Hematopoietic multipotent progenitor cell treated with erythropoietin and hydrocortisone succinate and interleukin-3 and kit ligand, for 6 days (in vitro differentiated cells): ENCODE results near the gene CAMTA1.

Experiments used
- DNase-seq: peaks from one replicate; pipeline ENCODE4 v3.0.0-alpha.2; 2015

CAMTA1 gene

DNA sequence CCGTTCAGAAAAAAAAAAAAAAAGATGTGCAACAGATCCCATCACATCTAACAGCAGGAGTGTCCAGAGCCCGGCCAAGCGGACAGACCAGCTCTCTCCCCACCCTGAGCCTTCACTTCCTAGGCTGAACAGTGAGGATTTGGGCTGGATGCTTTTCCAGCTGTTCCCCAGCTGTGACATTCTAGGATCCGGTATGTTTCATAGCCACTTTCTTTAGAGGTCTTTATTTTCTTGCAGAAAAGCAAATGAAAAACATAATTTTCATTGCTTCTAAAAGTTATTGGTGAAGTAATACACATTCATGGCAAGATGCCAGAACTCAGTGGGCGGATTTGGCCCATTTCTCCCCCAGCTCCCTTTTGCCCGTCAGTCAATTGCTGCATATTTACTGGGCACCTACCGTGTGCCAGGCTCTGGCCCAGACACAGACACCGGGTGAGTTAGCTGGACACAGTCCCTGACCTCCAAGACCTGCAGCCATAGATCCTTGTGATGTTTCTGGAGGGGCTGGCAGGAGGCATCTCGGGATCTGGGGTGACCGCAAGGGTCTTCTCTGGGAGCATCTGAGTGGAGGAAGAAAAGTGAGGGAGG lies 772.1 kb downstream of the CAMTA1 start:
- no peak for DNase-seq

DNA sequence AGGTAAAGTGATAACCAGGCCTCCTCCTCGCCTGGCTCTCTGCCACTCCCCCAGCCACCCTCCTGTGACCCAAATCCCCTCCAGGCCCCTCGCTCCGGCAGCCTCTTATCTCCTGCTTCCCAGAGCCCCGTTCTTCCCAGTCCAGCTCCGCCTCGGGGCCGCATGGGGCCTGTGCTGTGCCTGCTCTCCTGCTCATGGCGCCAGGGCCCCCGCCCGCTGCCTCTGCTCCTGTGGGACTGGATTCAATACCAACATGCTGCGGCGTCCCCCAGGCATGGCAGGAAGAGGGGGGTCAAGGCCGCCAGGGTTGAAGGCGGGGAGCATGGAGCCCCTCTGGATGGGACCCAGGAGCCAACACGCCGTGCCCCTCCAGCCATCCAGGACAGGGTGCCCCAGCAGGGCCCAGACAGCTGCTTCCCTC lies 772.8 kb downstream of the CAMTA1 start:
- DNase-seq, result no peak

DNA sequence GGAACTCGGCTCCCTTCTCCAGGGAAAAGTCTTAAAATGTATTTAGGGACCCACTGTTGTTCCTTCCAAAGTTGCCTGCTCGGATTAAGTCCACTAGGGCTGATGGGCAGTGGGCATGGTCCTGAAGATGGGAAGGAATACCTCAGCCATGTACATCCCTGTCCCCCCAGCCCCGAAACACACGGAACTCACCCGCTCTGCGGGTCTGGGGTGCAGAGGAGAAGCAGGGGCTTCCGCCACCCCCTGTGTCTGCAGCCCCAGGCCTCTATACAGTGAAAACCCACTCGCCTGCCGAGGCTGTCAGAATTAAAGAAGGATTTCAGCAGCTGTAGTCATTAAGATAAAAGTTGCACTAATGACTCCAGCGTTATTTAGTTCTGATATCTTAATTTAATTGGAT lies 773.2 kb downstream of the CAMTA1 start:
- no peak for DNase-seq

DNA sequence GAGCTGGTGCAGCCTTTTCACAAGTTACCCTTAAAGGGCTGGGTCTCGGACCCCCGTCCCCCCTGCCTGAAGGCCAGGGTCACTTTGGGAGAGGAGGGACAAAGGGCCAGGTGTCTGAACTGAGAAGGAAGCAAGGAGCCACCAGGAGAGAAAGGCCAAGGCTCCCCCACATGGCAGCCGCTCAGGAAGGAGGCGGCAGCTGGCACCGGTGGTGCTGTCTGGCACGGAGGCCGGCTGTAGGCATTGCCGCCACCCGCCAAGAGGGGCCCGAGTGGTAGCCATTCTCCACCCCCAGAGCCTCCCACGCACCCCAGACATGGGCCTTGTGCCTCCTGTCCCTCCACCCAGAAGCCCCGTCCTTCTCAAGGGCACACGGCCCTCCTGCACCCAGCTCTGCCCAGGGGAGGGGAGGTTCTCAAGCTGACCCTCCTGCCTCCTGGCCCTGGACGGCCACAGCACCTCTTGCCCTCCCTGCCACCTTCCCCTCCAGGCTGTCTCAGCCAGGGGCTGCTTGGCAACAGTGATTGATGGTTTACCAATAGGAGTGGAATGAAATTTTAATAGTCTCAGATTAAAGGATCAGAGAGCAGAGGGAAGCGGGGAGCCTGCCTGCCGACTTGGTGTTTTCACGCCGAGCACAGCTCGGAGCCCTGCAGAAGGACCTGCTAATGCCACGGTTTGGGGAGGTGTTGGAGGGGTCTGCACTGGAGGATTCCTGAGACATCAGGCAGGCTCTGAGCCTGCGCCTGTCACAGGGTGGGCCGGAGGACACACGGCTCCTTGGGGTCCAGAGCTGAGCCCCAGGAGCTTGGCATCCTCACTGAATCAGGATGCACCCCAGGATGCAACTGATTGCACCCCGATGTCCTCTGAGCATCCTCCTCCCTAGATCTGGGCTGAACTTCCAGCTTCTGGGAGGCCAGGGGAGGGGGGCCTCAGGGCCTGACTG lies 773.9 kb downstream of the CAMTA1 start:
- no peak for DNase-seq

DNA sequence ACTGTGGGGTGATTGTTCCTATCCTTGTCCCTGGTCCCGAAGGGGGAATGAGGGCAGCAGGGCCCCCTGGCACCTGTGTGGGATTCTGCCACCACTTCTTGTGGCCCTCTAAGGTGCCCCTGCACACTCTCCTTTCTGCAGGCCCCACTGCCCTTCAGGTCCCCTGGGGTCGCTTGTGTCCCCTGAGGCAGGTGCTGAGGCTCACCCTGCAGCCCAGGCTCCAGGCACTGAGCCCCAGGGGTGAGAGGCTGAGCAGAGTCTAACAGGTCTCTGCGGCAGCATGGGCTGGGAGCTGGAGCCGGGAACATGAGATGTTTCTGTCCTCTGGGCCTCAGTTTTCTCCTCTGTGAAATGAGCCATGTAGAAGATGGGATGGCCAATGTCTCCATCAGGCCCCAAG lies 774.9 kb downstream of the CAMTA1 start:
- no peak for DNase-seq

DNA sequence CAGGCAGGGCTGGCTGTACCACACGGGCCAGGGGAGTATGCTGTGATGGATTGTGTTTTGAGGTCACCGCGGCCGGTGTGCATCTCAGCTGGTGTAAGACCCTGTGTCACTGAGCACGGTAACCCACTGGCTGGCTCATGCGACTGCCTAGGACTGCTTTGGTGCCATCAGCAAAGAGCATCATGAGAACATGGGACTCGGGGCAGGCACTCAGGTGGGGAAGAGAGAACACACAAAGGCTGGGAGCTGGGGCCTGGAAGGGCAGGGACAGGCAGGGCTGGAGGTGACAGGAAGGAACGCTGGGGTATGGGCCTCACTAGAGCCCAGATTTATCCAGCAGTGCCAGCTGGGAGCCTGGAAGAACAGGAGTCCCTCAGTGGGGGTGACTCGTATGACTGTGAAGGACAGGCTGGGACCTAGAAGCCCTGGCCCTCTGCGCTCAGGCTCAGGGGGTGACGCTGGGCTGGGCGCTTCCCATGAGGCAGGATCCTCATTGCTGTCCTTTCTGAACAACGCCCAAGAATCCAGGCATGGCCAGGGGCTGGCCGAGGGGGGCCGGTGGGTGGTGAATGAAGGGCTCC lies 775.4 kb downstream of the CAMTA1 start:
- no peak for DNase-seq

DNA sequence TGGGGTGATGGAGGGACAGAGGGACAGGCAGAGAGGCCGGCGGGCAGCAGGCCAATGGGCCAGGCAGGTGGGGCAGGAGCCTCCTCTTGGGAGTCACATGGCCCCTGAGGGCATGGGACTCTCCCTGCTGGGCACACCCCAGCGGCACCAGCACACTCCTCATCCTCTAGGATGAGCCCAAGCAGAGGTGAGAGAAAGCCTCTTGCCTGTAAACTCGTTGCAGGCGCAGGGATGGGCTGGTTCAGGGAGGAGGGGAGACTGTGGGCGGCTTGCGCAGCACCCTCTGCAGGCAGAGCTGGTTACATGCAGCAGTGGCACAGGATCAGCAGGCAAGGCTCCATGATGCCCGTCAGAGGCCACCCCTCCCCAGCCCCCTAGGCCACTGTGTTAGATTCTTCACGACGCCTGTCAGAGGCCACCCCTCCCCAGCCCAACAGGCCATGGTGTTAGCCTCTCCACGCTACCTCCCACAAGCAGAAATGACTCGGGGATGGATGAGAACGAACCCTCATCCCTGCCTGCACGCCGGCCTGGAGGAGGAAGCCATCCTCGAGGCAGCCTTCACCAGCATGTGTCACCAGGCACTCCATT lies 776.2 kb downstream of the CAMTA1 start:
- peak; percentile 50 for DNase-seq

DNA sequence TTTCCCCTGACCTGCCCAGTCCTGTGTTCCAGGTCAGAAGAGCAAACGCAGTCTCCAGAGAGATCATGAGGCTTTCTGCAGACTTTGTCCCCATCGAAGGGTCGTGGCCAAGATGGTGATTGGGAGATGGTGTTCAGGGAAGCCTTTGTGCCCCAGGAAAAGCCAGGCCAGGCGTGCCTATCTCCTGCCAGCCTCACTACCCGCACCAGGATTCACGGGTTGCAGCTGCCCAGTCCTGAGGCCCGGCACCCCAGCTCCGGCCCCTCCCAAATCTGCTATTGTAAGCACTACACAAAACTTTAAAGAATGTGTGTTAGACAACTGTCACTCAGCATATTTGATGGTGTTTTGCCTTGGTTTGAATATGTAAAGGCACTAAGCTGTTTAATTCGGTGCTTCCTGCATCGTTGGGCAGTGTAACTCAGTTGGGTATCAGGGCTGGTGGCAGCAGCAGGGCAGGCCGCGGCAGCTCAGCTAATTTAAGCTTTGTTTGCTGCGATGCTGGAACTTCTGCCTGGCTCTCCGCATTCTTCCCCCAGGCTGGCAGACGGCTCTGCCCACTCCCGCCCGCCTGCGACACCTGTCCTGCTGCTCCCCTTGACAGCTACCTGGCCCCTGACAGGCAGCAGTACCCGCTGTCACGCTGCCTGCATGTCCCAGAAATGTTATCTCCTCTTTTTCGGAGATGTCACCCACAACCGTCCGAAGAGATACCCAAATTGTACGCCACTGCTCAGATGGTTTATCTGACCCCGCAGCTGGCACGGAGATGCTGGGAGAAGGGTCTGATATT lies 776.9 kb downstream of the CAMTA1 start:
- DNase-seq, result no peak

DNA sequence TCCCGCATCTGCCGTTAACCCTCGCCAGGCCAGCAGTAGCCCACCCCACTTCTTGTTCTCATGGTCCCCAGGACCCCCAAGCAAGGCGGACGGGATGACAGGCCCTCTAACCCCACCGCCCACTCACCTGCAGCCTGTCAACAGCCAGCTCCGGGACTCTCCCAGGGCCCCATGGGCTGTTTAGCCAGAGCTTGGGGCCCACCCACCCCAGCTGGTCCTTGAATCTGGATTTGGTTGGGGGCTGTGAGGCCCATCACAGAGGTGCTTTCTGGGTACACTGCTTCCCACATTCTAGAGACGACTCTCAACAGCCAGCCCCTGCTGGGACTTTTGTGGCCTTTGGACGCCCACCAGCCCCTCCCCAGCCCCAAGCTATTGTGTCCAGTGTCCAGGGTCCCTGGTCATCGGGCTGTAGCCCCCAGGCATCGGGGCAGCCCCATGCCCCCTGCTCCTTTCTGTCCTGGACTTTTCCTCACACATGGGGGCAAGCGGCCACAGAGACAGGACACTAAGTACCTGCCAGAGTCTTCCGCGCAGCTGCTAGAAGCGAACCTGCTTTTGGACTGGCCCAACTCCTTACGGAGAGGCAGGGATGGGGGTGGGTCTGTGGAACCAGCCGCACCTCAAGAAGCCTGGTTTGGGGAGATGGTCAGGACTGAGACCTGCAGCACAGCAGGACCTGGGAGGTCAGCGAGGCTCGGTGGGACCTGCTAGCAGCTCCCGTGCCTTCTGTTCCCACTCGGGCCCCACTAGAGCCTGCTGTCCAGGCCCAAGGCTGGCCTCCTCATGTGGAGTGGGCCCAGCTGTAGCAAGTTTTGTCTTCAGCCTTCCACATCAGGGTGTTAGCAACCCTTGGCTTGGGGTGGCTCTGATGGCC lies 777.7 kb downstream of the CAMTA1 start:
- no peak for DNase-seq

DNA sequence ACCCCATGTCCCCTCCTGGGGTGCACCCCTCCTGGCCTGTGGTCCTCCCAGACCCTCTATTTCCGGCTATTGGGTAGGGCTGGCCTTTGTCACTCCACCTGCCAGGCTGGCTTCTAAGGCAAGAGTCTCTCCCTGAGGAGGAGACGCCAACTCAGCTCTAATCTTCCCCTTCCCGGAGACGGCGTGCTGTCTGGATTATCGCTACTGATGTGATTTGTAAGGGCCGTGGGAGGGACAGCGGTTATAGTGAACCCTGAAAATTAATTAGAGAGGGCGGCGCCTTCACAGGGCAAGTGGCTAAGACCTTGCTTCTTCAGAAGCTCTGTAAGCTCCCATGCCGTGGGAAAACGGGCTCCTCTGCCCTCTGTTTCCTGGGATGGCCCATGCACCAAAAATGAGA lies 778.9 kb downstream of the CAMTA1 start:
- no peak for DNase-seq

DNA sequence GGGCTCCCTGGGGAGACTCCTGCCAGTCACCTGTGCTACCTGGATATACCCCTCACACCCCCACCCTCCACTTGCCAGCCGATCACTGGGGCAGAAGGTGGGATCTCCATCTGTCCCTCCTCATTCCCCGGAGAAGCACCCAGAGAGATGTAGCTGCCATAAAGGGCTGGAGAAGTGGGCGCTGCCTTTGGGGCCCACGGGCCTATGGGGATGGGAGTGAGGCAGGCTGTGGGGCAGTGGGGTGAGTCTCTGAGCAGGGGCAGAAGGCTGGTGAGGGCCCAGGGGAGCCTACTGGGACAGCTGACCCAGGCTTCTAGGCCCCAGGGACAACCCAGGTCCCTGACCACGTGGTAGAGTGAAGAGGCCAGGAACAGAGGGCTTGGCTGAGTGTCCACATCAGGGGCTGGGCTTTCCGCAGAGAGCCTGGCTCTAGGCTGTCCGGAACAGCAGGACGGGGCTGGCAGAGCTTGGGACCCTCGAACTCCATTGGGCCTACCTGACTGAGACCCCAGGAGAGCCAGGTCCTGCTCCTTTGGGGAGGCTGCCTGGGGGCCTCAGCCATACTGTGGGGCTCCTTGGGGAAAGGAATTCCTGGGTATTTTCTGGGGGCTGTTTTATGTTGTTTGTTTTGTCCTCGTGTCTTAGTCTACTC lies 780.0 kb downstream of the CAMTA1 start:
- no peak for DNase-seq

DNA sequence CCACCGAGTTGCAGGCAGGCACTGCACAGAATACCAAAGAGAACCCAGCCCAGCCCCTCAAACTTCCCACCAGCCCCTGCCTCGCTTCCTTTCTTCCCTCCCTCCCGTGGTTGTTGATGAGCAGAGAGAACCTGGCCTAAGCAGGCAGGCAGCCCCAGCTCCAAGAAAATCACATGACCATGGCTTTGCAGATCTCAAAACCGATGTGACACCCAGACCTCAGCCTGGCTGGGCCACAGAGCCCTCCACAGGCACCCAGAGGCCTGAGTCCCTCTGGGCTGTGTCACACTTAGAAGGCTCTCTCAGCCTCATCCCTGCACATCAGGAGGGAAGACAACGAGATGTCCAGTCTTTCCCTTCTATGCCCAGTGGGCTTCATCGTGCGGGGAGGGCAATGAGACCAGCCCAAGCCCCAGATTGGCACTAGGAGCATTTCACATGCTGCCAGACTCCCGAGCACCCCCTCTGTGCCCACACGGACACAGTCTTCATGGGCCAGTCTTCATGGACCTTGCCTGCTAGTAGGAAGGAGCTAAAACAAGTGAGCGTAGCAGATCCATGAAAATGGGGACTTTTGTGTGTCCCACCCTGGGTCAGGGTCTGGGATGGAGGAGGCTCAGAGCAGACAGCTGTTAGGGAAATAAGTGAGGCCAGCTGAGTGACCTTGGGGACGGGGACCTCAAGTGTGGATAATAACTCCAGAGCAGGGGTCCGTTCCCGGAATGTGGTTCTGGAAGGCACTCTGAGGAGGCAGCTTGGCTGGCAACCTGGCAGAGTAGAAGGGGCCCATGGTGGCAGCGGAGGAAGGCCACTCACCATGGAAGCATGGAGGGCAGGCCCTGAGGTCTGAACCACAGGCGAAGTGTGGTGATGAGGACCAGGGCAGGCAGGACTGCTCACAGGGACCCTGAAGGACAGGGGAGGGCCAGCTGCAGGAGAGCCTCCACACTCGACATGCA lies 781.4 kb downstream of the CAMTA1 start:
- DNase-seq, result no peak

DNA sequence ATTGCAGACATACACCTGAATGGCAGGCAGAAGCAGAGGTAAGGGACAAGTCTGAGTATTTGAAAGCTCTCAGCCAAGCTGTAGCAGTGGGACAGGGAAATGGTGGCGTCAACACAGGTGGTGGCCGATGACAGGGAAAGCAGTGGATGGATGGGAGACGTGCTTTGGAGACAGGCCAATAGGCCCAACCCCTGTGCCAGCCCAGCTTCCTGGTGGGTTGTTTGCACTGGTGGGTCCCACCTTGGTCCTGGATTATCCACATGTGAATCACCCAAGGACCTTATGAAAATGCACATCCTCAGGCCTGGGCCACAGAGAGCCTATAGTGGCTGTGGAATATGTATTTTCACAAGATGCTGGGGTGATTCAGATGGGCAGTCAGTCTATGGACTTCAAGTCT lies 782.1 kb downstream of the CAMTA1 start:
- DNase-seq, result no peak

DNA sequence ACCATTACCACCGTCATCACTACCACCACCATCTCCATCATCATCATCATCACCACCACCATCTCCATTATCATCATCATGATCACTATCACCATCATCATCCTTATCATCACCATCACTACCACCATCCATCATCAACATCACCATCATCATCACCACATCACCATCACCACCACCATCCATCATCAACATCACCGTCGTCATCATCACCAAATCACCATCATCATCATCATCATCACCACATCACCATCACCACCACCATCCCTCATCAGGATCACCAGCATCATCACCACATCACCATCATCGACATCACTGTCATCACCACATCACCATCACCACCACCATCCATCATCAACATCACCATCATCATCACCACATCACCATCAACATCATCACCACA lies 782.8 kb downstream of the CAMTA1 start:
- DNase-seq, result no peak

DNA sequence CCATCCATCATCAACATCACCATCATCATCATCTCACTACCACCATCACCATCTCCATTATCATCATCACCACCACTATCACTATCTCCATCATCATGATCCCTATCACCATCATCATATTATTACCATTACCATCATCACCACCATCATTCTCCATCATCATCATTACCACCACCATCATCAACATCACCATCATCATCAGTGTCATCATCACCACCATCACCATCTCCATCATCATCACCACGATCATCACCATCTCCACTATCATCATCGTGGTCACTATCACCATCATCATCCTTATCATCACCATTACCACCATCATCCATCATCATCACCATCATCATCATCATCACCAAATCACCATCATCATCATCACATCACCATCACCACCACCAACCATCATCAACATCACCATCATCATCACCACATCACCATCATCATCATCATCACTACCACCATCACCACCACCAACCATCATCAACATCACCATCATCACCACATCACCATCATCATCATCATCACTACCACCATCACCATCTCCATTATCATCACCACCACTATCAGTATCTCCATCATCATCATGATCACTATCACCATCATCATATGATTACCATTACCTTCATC lies 783.8 kb downstream of the CAMTA1 start:
- no peak for DNase-seq

DNA sequence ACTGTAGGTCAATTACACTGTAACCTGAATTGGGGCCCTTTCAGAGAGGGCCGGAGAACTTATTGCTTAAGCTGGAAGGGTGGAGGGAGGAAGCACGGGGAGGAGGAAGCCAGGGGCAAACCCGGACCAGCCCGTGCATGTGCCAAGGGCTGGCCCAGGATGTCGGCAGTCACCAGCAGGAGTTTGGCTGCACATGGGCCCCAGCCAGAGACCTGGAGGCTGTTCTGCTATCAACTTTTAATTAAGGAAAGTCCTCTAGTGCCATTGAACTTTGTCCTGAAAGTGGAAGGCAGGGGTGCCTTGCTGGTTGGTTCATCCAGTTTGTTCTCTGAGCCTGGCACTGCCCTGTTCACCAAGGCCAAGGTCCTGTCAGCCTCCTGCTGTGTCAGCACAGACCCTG lies 785.1 kb downstream of the CAMTA1 start:
- no peak for DNase-seq

DNA sequence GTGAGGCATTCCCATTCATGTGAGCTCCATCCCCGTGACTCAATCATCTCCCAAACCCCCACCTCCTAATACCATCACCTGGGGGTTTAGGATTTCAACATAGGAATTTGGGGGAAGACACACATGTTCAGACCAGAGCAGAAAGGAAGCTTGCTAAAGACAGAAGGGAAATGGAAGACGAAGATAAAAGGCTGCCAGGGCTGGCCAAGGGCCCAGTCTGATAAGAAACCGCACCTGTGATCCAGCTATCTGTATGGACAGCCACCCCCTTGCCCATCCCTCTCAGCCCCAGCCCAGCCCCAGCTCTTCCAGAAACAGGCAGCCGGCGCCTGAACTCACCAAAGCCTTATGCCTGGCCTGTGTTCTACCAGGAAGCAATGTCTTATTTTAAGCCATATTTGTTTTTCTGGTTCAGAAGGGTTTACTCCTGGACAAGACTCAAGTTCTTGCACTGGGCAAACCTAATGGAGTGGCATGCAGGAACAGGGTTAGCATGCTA lies 787.4 kb downstream of the CAMTA1 start:
- DNase-seq, result peak; percentile 88

DNA sequence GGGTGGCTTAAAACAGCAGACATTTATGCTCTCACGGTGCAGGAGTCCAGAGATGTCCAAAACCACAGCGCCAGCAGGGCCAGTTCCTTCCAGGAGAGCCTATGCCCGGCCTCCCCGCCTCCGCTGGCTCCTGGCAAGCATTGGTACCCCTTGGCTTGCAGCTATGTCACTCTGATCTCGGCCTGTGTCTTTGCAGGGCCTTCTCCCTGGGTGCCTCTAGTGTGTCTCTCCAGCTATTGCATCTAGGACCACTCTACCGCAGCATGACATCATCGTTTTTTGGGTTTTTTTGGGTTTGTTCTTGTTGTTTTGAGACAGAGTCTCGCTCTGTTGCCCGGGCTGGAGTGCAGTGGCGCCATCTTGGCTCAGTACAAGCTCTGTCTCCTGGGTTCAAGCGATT lies 788.2 kb downstream of the CAMTA1 start:
- no peak for DNase-seq
